Eye (tissue), 1 donor: ENCODE measurements around the gene NCOR2.

ENCODE experiments used
- DNase-seq: peaks from one replicate; pipeline ENCODE4 v3.0.0-alpha.2; 2015

Gene NCOR2

DNA sequence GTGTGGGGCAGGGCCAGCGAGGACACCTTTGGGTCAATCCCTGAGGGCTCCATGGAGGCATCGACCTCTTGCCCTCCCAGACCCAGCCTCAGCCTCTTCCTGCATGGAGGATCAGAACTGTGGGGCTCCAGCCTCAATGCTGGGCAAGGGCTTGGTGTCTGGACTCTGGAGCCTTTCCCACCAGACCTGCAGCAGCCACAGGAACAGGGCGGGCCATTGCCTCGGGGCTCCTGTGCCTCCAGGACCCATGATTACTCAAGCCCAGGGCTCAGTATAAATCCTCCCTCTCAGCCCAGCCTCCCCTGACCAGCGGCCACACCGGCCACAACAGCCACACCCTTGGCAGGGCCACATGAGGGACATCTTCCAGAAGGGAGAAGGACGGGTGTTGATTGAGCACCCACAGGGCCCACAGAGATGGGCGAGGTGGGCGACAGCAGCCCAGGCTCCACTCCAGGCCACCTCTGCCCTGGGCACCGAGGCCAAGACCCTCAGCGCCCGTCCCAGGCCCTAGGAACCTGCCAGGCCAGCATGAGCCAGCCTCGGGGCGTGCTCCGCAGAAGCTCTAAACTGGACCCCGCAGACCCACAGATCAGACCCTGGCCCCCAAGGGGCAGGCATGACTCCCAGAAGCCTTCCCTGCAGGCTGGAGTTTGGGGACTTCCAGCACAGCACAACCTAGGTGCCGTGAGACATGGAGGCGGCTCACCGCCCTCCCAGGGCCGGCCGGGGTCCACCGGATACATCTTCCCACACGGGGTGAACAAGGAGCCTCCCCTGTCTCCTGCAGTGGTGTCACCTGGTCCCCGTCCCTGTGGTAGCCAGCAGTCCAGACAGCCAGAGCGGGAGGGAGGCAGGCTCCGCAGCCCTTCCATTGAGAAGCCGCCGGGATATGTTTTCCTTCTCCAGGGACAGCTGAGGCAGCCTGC lies 25.1 kb downstream of the NCOR2 start:
- DNase-seq = no peak

DNA sequence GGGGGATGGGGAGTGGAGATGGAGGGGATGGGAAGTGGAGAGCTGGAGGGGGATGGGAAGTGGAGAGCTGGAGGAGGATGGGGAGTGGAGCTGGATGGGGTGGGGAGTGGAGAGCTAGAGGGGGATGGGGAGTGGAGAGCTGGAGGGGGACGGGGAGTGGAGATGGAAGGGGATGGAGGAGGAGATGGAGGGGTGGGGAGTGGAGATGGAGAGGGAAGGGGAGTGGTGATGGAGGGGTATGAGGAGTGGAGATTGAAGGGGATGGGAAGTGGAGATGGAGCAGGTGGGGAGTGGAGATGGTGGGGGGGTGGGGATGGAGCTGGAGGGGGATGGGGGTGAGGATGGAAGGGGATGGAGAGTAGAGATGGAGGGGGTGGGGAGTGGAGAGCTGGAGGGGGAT lies 26.1 kb downstream of the NCOR2 start:
- DNase-seq = no peak

DNA sequence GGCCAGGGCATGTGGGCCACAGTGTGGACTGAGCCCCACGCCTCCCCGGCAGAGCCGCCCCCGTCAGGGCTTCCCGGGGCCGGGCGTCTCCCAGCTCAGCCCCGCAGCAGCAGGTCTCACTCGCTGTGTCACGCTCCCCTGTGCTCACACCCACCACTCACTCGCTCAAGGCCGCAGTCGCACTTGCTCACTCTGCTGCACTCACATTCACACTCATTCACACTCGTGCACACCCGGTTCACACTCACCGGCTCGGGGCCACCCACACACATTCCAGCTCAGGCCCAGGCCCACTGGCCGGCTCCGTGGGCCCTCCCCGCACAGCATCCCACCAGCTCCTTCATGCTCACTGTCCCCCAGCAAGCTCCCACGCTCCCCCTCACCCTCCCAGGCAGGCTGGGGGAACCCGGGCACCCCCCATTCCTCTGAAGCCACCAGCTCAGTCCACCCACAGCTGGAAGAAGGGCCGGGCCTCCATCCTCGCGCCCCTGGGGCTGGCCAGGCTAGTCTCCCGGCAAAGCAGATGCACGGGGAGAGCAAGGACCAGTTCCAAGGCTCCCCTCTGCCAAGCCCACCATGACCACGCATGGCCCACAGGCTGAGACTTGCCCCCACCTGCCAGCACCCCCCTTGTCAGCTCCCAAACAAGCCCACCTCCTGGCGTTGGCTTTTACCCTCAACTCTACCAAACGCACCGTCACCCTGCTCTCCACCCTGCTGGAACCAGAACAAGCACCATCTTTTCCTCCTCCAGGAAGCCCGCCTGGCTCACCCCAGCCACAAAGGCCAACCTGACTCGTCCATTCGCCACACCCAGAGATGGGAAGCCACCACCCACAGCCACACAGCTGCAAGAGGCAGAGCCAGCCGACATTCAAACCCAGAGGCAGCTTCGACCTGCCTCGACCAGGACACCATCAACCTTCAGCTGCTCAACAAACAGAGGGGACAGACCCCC lies 28.0 kb downstream of the NCOR2 start:
- DNase-seq = no peak

DNA sequence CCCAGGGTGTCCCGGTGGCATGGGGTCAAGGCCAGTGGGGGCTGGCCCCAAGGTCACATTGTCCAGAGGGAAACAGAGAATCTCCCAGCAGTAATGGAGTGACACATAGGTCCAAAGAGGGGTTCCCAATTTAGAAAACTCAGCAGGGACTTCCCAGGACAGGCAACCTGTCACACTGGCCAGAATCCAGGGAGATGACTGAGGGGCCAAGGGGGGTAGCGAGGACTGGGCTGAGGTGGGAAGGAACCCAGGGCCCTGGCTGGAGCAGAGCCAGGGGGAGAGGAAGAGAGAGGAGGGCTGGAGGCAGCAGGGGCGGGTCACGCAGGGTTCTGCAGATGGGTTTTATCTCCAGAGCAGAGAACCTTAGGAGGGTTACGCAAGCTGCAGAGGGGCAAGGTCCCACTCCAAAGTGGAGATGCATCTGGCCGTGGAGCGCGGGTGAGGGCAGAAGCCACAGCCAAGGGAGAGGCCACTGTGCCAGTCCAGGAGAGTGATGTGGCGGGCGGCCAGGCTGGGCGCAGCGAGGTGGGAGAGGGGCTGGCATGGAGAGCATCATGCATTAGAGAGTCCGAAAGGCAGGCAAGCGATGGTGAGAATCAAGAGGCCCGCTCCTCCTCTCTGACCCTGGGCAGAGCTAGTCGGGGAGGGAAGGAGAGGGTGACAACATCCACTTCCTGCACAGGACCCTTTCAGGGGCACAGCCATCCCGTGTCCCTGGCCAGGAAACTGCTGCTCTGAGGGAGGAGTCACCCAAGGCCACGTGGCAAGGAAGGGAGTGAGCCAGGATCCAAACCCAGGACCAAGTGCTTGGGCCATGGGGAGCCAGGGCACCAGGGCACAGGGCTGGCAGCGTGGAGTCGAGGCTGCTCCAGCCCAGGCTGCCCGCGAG lies 29.0 kb downstream of the NCOR2 start:
- no peak for DNase-seq

DNA sequence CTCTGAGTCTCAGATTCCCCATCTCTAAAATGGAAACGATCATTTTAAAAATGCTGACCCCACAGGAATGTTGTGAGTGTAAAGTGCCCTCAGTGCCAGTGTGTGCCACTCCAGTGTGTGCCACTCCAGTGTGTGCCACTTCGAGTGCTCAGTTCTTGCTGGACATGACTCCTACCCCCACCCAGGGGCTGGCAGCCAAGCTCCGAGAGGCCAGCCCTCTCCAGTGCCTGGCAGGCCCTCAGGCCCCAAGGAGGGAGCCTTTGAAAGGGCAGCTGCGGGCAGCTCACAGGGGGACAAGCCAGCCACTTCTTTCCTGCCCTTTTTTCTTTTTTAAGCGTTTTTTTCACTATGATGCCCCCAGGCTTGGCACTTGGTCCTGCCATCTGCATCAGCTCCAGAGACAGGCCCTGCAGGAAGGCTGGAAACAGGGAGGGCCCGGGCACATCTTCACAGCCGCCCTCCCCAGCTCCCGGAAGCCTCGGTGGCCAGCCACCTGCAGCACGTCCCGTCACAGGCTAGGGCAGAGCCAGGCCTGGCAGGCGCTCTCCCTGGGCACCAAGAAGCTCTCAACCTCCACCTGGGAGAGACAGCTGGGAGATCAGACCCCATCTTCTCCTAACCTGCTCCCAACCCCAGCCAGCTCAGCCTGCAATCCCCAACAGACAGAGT lies 29.8 kb downstream of the NCOR2 start:
- DNase-seq = no peak

DNA sequence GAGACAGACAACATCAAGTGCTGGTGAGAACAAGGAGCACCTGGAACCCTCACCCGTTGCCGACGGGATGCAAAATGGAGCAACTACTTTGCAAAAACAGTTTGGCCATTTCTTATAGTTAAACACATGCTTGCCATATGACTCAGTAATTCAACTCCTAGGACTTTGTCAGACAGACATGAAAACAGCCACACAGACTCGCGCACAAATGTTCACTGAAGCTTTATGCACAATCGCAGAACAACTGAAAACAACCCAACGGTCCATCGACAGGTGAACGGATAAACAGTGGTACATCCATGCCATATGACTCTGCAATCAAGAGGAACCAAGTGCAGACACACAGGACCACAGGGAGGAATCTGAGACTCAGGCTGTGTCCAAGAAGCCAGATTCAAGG lies 30.8 kb downstream of the NCOR2 start:
- no peak for DNase-seq

DNA sequence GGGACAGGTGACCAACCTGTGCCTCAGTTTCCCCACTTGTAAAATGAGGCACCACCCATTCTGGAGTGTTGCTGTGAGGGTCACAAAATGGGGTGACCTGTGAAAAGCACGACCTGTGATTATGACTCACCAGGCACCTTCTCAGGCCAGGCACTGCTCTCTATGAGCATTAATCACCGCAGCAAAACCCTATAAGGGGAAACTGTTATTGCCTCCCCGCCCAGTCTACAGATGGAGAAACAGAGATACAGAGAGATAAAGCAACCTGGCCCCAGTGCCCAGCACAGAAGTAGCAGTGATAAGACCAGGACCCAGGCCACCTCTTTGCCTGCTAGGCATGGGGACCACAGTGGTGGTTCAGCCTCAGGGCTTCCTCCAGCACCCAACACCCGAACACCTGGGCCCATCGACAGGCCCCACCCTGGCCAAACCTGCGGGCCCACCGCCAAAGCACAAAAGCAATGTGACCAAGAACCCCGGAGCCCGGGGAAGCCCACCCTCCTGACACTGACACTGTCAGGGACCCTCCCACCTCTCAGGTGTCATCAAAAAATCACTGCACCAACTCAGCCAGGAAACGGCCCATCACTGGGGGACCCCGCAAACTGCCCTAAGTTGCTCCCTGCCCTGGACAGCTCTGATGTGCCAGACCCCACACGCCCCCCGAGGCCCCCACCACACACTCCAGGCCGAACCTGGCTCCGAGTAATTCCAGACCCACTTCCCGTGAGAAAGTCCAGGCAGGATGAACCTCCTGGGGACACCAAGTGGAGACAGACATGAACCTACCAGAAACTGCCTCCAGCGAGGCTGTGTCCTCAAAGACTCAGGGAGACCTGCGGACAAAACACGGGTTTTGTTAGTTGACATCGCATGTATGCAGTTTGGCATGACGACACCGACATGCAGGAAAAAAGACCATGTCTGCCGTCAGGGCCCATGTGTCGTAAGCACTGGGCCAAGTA lies 32.4 kb downstream of the NCOR2 start:
- DNase-seq = no peak

DNA sequence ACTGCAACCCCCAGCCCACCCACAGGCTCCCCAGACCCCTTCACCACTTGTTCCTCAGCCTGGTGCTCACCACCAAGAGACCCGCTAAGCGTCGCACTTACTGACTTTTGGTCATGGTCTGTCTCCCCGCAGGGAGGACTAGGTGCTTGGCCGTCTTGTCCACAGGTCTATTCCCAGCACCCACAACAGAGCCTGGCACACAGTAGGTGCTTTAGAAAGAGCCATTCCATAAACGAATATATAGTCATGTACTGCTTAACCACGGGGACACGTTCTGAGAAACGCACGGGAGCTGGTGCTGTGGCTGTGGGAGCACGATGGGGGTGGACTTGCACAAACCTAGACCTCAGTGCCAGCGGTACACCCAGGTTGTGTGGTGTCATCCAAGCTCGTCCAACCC lies 34.0 kb downstream of the NCOR2 start:
- DNase-seq = no peak

DNA sequence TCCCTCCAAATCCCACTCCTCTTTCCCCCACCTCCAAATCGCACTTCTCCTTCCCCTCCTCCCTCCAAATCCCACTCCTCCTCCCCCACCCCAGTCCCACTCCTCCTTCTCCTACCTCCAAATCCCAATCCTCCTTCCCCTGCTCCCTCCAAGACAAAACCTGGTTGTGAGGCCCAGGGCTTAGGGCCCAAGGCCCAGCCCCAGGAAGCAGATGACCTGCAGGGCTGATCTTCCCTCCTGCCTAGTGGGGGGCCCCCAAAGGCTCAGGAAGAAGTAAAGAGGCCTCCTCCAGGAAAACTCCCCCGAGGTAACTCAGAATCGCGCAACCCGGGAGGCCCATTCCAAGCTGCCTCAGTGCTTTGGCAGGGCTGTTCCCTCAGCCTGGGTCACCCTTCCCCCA lies 34.4 kb downstream of the NCOR2 start:
- DNase-seq = no peak

DNA sequence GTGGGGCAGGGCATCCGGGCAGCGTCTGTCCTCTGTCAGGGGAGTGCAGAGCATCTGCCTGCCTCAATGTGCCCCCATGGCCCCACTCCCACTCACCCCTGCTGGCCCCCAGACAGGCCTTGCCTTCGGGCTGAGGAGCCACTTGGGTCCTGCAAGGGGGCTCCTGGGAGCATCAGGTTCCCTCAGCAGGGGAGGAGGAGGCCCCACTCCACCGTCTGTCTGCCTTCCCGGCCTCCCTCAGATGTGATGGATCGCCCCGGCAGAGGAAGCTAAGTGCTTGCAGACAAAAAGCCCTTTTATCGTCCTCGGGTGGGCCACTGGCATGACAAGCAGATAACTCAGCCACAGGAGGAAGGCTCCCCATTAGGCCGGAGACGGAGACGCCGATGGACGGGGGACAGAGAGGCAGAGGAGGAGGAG lies 35.1 kb downstream of the NCOR2 start:
- peak; percentile 88 for DNase-seq

DNA sequence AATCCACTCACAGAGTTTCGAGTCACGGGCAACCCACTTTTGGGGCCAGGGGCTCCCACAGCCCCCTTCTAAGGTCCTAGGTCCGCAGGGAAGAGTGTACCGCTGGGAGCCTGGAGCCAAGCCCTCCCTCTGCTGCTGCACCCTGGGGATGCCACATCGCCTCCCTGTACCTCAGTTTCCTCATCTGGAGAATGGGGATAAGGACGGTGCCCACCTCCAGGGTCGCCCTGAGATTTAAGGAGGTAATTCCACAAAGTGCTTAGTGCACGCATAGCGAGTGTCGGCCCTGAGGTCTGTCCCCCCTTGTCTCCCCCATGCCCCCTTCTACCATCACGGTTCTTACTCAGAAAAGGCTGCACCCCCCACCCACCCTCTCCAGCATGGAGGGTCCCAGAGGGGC lies 35.5 kb downstream of the NCOR2 start:
- DNase-seq = no peak

DNA sequence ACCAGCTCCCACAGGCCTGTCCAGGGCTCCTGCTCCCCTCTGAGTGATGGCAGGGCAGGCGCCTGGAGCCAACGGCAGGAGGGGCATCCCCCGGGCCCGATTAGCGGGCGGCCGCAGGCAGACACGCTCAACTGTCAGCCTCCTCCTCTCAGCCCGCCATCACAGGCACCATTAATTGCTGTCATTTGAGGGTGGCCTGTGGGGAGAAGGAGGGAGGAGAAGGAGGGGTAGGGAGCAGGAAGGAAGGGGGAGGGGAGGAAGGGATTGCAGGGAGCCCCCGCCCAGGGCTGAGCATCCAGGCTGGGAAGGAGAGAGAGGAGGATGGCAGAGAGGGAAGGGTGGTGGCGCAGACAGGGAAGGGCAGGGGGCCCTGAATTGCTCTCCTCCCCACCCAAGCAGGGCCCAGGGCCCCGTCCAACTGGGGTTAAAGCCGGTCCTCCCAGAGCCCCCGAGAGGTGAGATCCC lies 36.1 kb downstream of the NCOR2 start:
- DNase-seq = peak; percentile 95

DNA sequence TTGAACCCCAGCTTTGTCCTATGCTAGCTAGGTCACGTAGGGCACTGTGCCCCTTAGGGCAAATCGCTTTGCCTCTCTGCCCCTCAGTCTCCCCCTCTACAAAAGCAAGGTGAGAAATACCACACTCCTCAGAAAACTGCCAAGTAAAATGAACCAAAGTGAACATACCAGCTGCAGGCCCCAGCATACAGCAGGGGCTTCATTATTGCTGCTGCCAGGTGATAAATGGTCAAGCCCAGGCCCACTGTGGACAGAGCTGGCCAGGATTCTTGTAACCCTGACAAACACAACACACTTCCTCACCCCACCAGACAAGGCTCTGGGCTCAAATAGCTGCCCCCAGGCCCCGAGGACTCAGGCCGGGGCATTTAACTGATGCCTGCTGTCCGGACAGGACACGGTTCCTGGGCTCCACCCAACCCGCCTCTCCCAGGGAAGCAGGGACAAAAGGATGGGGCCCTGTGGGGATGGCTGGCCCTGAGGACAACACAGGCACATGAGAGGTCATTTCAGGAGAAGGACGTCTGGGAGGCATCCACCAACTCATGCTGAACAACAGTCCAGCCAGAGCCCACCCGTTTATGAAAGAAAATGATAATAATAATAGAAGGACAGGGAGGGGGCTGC lies 36.7 kb downstream of the NCOR2 start:
- no peak for DNase-seq

DNA sequence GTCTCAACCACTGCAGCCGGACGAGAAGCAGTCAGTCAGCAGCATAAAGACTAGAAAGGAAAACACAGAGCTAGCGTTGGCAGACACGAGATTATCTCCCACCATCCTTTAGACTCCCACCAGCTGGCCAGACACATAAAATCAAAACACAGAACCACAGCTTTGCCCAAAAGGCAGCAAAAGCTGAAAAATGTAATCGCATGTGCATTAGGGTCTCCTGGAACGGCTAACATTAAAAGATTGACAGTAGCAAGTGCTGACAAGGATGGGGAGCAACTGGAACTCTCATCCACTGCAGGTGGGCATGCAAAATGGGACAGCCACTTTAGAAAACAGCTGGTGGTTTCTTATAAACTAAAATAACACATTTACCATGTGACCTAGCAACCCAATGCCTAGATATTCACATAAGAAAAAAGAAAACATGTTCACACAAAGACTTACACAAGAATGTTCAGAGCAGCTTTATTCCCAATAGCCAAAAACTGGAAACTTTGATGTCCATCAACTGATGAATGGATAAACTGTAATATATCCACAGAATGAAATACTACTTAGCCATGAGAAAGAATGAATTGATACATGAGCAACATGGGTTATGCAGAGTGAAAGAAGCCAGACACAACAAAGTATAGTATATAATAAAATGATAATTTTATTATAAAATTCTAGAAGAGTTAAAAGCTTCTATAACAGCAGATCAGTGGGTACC lies 37.7 kb downstream of the NCOR2 start:
- no peak for DNase-seq

DNA sequence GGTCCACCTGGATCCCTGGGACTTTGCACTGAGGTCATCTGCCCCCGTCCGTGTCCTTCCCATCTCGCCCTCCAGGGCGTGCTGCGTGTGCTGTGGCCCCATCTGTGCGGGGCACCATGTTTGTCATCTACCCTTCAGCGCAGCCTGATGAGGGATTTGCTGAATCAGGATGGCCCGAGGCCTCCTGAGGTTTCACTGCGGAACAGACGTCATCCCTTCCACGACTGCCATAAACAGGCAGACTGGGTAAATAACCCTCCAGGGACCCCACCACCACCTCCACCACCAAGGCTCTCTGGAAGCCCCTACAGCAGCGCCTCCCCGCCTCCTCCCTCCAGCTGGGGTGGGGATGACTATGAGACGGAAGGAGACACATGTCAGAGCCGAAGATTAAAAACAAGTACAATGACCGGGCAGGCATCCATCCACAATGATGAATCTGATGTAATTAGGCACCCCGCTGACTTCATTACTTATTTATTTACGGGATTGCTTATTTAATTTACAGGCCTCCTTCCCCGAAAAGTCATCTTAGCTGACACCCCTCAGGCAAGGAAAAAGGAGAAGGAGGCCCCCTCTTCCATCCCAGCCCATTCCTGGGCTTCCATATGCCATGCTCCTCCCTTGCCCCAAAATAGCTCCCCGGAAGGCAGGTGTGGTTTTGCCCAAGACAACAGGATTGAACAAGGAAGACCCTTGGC lies 39.4 kb downstream of the NCOR2 start:
- DNase-seq = peak; percentile 92

DNA sequence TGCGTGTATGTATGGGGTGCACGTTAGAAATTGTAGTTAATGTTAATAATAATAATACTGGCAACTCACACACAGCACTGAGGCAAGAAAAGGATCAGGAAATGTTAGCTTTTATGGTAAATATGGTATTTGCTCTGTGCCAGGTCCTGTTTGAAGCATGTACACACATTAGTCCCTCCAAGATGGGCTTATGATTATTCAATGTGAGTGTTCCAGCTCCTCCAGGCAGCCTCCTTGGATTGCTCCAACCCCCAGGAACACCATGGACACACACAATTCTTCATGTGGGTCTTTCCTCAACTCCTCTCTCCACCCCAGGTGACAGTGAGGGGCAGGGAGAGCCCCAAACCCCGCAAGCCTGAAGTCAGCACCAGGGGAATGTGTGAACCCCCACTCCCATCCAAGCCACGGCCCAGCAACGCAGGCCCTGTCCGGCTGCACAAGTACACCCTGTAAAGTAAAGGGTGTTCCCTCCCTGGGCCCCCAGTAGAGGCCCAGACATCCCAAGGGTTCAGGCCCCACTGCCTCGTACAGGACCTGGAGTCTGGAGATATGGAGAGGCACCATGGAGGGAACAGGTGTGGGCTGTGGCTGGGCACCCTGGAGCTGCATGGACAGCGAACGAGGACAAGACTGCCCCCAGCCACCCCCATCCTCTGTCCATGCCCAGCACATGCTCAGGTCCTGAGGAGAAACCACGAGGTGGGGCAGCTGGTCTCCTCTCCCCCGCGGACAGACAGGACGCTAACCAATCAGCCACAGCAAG lies 41.3 kb downstream of the NCOR2 start:
- DNase-seq = no peak

DNA sequence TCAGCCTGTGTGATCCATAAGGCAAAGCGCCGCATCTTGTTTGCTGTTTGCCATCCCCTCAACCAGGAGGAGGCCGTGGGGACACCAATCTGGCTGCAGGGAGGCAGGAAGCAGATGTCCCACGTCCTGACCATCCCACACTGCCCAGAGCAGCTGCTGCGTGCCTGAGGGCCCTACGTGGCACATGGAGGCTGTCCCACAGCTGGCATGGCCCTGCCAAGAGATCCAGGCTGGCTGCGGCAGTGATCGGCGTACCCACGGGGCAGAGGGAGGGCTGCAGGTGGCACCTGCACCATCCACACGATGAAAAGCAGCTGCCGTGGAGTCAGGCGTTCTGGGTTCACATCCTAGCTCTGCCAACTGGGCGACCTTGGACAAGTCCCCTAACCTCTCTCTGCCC lies 42.0 kb downstream of the NCOR2 start:
- no peak for DNase-seq
